Measurements from ENCODE around the gene IGSF5.

Gene IGSF5

GRCh38 chr21:39849014-39849655, 104.2 kb downstream of the IGSF5 start:
- no peaks in the 10 kb centered on the region for H3K4me1 ChIP-seq (ENCODE audit: control insufficient read depth, insufficient read depth, low read length)
- no peaks in the 10 kb centered on the region for H3K27me3 ChIP-seq (ENCODE audit: control insufficient read depth, insufficient read depth, low read length)
- 0 out of 2 replicates have a peak, but pooled peaks cover 2% of the 10 kb centered on the region for H3K9me3 ChIP-seq (ENCODE audit: control insufficient read depth, insufficient read depth, low read length)
- no peak overlapping the region for H3K4me3 ChIP-seq (ENCODE audit: low read depth, low read length)
- no peaks in the 10 kb centered on the region for H3K36me3 ChIP-seq (ENCODE audit: control insufficient read depth, insufficient read depth, low read length)
- H3K27ac ChIP-seq (ENCODE audit: low read depth, low read length), result no peak overlapping the region
- H3K9ac ChIP-seq (ENCODE audit: low read depth, low read length), result no peak overlapping the region

- Histone ChIP-seq H3K36me3 (ENCODE audit: control insufficient read depth, insufficient read depth, low read length) (no peaks in the 10 kb centered on the region), H3K9me3 (ENCODE audit: control insufficient read depth, insufficient read depth, low read length) (0 out of 2 replicates have a peak, but pooled peaks cover 5% of the 10 kb centered on the region), H3K27ac (ENCODE audit: low read depth, low read length) (no peak overlapping the region), H3K9ac (ENCODE audit: low read depth, low read length) (no peak overlapping the region), H3K4me3 (ENCODE audit: low read depth, low read length) (no peak overlapping the region), H3K4me1 (ENCODE audit: control insufficient read depth, insufficient read depth, low read length) (no peaks in the 10 kb centered on the region), H3K27me3 (ENCODE audit: control insufficient read depth, insufficient read depth, low read length) (no peaks in the 10 kb centered on the region)
Observed at GRCh38 chr21:39850333-39850732, 105.3 kb downstream of the IGSF5 start.

- Histone ChIP-seq H3K9me3 (ENCODE audit: control insufficient read depth, insufficient read depth, low read length) (0 out of 2 replicates have a peak, but pooled peaks cover 5% of the 10 kb centered on the region), H3K4me3 (ENCODE audit: low read depth, low read length) (no peak overlapping the region), H3K9ac (ENCODE audit: low read depth, low read length) (no peak overlapping the region), H3K27me3 (ENCODE audit: control insufficient read depth, insufficient read depth, low read length) (no peaks in the 10 kb centered on the region), H3K36me3 (ENCODE audit: control insufficient read depth, insufficient read depth, low read length) (no peaks in the 10 kb centered on the region), H3K4me1 (ENCODE audit: control insufficient read depth, insufficient read depth, low read length) (no peaks in the 10 kb centered on the region), H3K27ac (ENCODE audit: low read depth, low read length) (no peak overlapping the region)
Observed at GRCh38 chr21:39851002-39851618, 106.1 kb downstream of the IGSF5 start.

Data from HUES48 (cell line).